Brain pericyte (primary cell): Measurements from ENCODE around the gene R3HCC1L.

Experiments
- DNase-seq: peaks from one replicate; pipeline ENCODE4 v3.0.0-alpha.2; 2012; ENCODE audit warnings: low read depth, low spot score

The R3HCC1L gene

GRCh38 chr10:98260350-98260749 lies 125.9 kb downstream of the R3HCC1L start:
- no peak for DNase-seq

GRCh38 chr10:98260752-98261151 lies 126.3 kb downstream of the R3HCC1L start:
- no peak for DNase-seq

- no peak for DNase-seq
Observed at GRCh38 chr10:98261436-98262277, 127.2 kb downstream of the R3HCC1L start.

GRCh38 chr10:98262571-98262970 lies 128.1 kb downstream of the R3HCC1L start:
- DNase-seq, result no peak

- no peak for DNase-seq
Observed at GRCh38 chr10:98263088-98263487, 128.6 kb downstream of the R3HCC1L start.

GRCh38 chr10:98264378-98265065 lies 130.1 kb downstream of the R3HCC1L start:
- DNase-seq, result no peak

GRCh38 chr10:98265403-98266378 lies 131.2 kb downstream of the R3HCC1L start:
- no peak for DNase-seq

- DNase-seq, result no peak
Observed at GRCh38 chr10:98266647-98267046, 132.2 kb downstream of the R3HCC1L start.

- no peak for DNase-seq
Observed at GRCh38 chr10:98267069-98267893, 132.8 kb downstream of the R3HCC1L start.

- DNase-seq, result no peak
Observed at GRCh38 chr10:98267894-98268693, 133.6 kb downstream of the R3HCC1L start, which contains the start of gene LOXL4. LOXL4 (minus strand) TSS chr10:98268194; CDS start chr10:98263019, 5,175 bp downstream.

- DNase-seq, result no peak
Observed at GRCh38 chr10:98268694-98269431, 134.4 kb downstream of the R3HCC1L start.

GRCh38 chr10:98269435-98269912 lies 135.0 kb downstream of the R3HCC1L start:
- DNase-seq, result no peak

GRCh38 chr10:98270073-98270740 lies 135.8 kb downstream of the R3HCC1L start:
- no peak for DNase-seq

GRCh38 chr10:98270786-98271185 lies 136.3 kb downstream of the R3HCC1L start:
- no peak for DNase-seq

- no peak for DNase-seq
Observed at GRCh38 chr10:98272245-98272644, 137.8 kb downstream of the R3HCC1L start.

- no peak for DNase-seq
Observed at GRCh38 chr10:98272656-98273055, 138.2 kb downstream of the R3HCC1L start.

GRCh38 chr10:98273057-98273850 lies 138.8 kb downstream of the R3HCC1L start:
- DNase-seq, result no peak

- no peak for DNase-seq
Observed at GRCh38 chr10:98274562-98274961, 140.1 kb downstream of the R3HCC1L start.
